IMR-90 (cell line): ENCODE data around the gene DCC. TPM values are rescaled to one million over a fixed set of nuclear protein-coding genes. Genes with fewer than 3 reads are reported as not detected.

Experiments used
- ATAC-seq: fragments of 200-7000 bp; cut with Tn5 transposase; 2 replicates; pipeline ENCODE4 v1.9.1; 2020; ENCODE audit warnings: low read depth, mild to moderate bottlenecking, moderate library complexity
- BruUV-seq: library from RNA; stranded (reverse); fragments of 400-500 nt; replicated peaks from 2 replicates; lab custom pipeline; 2021; lab: Mats Ljungman, UMichigan
- CTCF ChIA-PET: fragments of 300-600 bp; formaldehyde crosslinking; extraction: SDS; loops from one replicate; lab custom pipeline; 2021; ENCODE audit warnings: antibody characterized with exemption; lab: Yijun Ruan, JAX
- POLR2A ChIA-PET: fragments of 300-600 bp; sonication (Branson Sonifier 250); formaldehyde crosslinking; loops from one replicate; lab custom pipeline; 2022; ENCODE audit warnings: antibody characterized with exemption; ENCODE audit not compliant: unreplicated experiment; lab: Charles Lee
- DNase-seq: peaks from one replicate; pipeline ENCODE4 v3.0.0; 2013
- H2AFZ ChIP-seq: replicated peaks from 2 replicates; pipeline ENCODE3; 2013; ENCODE audit warnings: low read length, mild to moderate bottlenecking; ENCODE audit not compliant: poor library complexity
- H2AK5ac ChIP-seq: 2 replicates; pipeline ENCODE4 v1.6.1; 2013; ENCODE audit warnings: low read depth, low read length, inconsistent platforms
- H2AK9ac ChIP-seq: replicated peaks from 2 replicates; pipeline ENCODE3; 2013; ENCODE audit warnings: mild to moderate bottlenecking, low read depth, low read length, moderate library complexity; ENCODE audit not compliant: poor library complexity
- H2BK120ac ChIP-seq: 2 replicates; pipeline ENCODE4 v1.6.1; 2013; ENCODE audit warnings: low read depth, low read length, inconsistent platforms
- H2BK15ac ChIP-seq: 3 replicates; pipeline ENCODE4 v1.6.1; 2013; ENCODE audit warnings: low read depth, low read length, inconsistent platforms
- H2BK20ac ChIP-seq: 2 replicates; pipeline ENCODE4 v1.6.1; 2013; ENCODE audit warnings: low read depth, mild to moderate bottlenecking, inconsistent platforms, low read length, moderate library complexity
- H2BK5ac ChIP-seq: 2 replicates; pipeline ENCODE4 v1.6.1; 2013; ENCODE audit warnings: mild to moderate bottlenecking, low read depth, low read length, inconsistent platforms; ENCODE audit not compliant: poor library complexity, severe bottlenecking
- H3K14ac ChIP-seq: replicated peaks from 2 replicates; pipeline ENCODE4 v1.6.1; 2013; ENCODE audit warnings: low read depth, low read length, inconsistent platforms
- H3K18ac ChIP-seq: 2 replicates; pipeline ENCODE4 v1.6.1; 2013; ENCODE audit warnings: low read depth, low read length, control low read depth
- H3K23ac ChIP-seq: 2 replicates; pipeline ENCODE4 v1.6.1; 2013; ENCODE audit warnings: low read depth, low read length, inconsistent platforms
- H3K27ac ChIP-seq: 2 replicates; pipeline ENCODE4 v1.5.1; 2013; ENCODE audit warnings: mild to moderate bottlenecking, control low read depth, low read length; ENCODE audit not compliant: insufficient read depth
- H3K27me3 ChIP-seq: 2 replicates; pipeline ENCODE4 v1.6.1; 2013; ENCODE audit warnings: low read length; ENCODE audit not compliant: control insufficient read depth, insufficient read depth
- H3K36me3 ChIP-seq: 2 replicates; pipeline ENCODE4 v1.6.1; 2013; ENCODE audit warnings: low read length, mixed read lengths; ENCODE audit not compliant: control insufficient read depth, insufficient read depth
- H3K4ac ChIP-seq: 2 replicates; pipeline ENCODE4 v1.6.1; 2013; ENCODE audit warnings: low read depth, low read length, inconsistent platforms
- H3K4me1 ChIP-seq: 2 replicates; pipeline ENCODE4 v1.6.1; 2013; ENCODE audit warnings: low read length, mixed read lengths; ENCODE audit not compliant: control insufficient read depth, insufficient read depth
- H3K4me2 ChIP-seq: 2 replicates; pipeline ENCODE4 v1.6.1; 2013; ENCODE audit warnings: low read depth, mild to moderate bottlenecking, control low read depth, low read length, moderate library complexity
- H3K4me3 ChIP-seq: 2 replicates; pipeline ENCODE4 v1.5.1; 2013; ENCODE audit warnings: low read depth, mild to moderate bottlenecking, control low read depth, low read length, moderate library complexity; ENCODE audit not compliant: insufficient read depth
- H3K56ac ChIP-seq: 2 replicates; pipeline ENCODE4 v1.6.1; 2013; ENCODE audit warnings: low read length, inconsistent platforms; ENCODE audit not compliant: insufficient read depth; ENCODE audit errors: extremely low read depth
- H3K79me1 ChIP-seq, 2 experiments: 2 replicates each; pipeline ENCODE4 v1.6.1; 2013; ENCODE audit warnings: low read length in 2 of 2, inconsistent platforms in 1 of 2, low read depth in 1 of 2
- H3K9ac ChIP-seq: 2 replicates; pipeline ENCODE4 v1.6.1; 2013; ENCODE audit warnings: low read depth, low read length, control low read depth
- H3K9me1 ChIP-seq: 2 replicates; pipeline ENCODE4 v1.6.1; 2013; ENCODE audit warnings: low read length, inconsistent platforms; ENCODE audit not compliant: insufficient read depth
- H3K9me3 ChIP-seq: 2 replicates; pipeline ENCODE4 v1.6.1; 2013; ENCODE audit warnings: low read length; ENCODE audit not compliant: control insufficient read depth, insufficient read depth
- H4K20me1 ChIP-seq: 2 replicates; pipeline ENCODE4 v1.6.1; 2013; ENCODE audit warnings: low read length, inconsistent platforms; ENCODE audit not compliant: insufficient read depth
- H4K5ac ChIP-seq: 2 replicates; pipeline ENCODE4 v1.6.1; 2013; ENCODE audit warnings: mild to moderate bottlenecking, low read depth, low read length, control low read depth
- H4K8ac ChIP-seq, 2 experiments: 2 replicates each; pipeline ENCODE4 v1.6.1; 2013; ENCODE audit warnings: low read depth in 2 of 2, low read length in 2 of 2, control low read depth in 1 of 2, inconsistent platforms in 1 of 2
- H4K91ac ChIP-seq: 2 replicates; pipeline ENCODE4 v1.6.1; 2013; ENCODE audit warnings: low read depth, low read length, inconsistent platforms; ENCODE audit not compliant: insufficient read depth
- FOS ChIP-seq: fragments of 150-350 bp; IDR thresholded peaks from 2 replicates; pipeline ENCODE4 v1.6.1; 2016; ENCODE audit warnings: low read depth, low read length
- RAD21 ChIP-seq: IDR thresholded peaks from 2 replicates; pipeline ENCODE4 v1.6.1; 2012; ENCODE audit warnings: low read length, improper control_type of control experiment
- RCOR1 ChIP-seq: IDR thresholded peaks from 2 replicates; pipeline ENCODE4 v1.6.1; 2012; ENCODE audit warnings: mild to moderate bottlenecking, low read length, improper control_type of control experiment; ENCODE audit not compliant: insufficient replicate concordance
- SMC3 ChIP-seq: fragments of 150-350 bp; IDR thresholded peaks from 2 replicates; pipeline ENCODE4 v1.6.1; 2016; ENCODE audit warnings: low read depth, mild to moderate bottlenecking, antibody characterized with exemption, low read length, moderate library complexity
- WGBS, 2 experiments: methylation state at CpG; one replicate each; pipeline versions ENCODE4 v1.1.5 to v1.1.7; 2013; ENCODE audit warnings: missing lambda C conversion rate in 2 of 2; ENCODE audit not compliant: insufficient read length in 1 of 2; ENCODE audit errors: extremely low coverage in 2 of 2; 5-methylcytosine and 5-hydroxymethylcytosine counted together
- dilution Hi-C: fragments of 300-500 bp; cut with HindIII; formaldehyde crosslinking; loops from one replicate; pipeline ENCODE4 v1.14.3; 2018; ENCODE audit warnings: low sequenced_read_pairs; ENCODE audit not compliant: unreplicated experiment
- in situ Hi-C: fragments of 300-500 bp; cut with MboI; formaldehyde crosslinking; loops from 3 replicates; pipeline ENCODE4 v1.14.3; 2019; ENCODE audit warnings: low sequenced_read_pairs, inconsistent platforms, mixed read lengths
- intact Hi-C: fragments of 100-400 bp; cut with micrococcal nuclease; formaldehyde crosslinking; loops from 2 replicates; pipeline ENCODE4 v1.10.0; 2022
- polyA plus RNA-seq, 3 experiments: library from polyadenylated mRNA; depleted of rRNA; stranded (reverse); fragments of >200 nt; gene quantifications; 2 replicates each; pipeline ENCODE4 v1.2.3, GENCODE V29; 2012; ENCODE audit warnings: low replicate concordance in 1 of 3
- total RNA-seq: library from RNA; depleted of rRNA; stranded (reverse); fragments of >200 nt; gene quantifications from 2 replicates; pipeline ENCODE4 v1.2.3, GENCODE V29; 2012
- TF ChIP-seq, protein P1 (sequence below): fragments of 150-350 bp; IDR thresholded peaks from 2 replicates; pipeline ENCODE4 v1.6.1; 2017; ENCODE audit warnings: mild to moderate bottlenecking, antibody characterized with exemption, low read length, low read depth
- TF ChIP-seq, protein P2 (sequence below): fragments of 150-350 bp; IDR thresholded peaks from 2 replicates; pipeline ENCODE4 v1.6.1; 2016; ENCODE audit warnings: low read depth, mild to moderate bottlenecking, low read length, moderate library complexity, borderline replicate concordance

DCC gene
- total and polyA plus RNA-seq, 2 of the 4 experiments (the other 2 are of a cell fraction) = 0.31 to 0.54 TPM

DNA sequence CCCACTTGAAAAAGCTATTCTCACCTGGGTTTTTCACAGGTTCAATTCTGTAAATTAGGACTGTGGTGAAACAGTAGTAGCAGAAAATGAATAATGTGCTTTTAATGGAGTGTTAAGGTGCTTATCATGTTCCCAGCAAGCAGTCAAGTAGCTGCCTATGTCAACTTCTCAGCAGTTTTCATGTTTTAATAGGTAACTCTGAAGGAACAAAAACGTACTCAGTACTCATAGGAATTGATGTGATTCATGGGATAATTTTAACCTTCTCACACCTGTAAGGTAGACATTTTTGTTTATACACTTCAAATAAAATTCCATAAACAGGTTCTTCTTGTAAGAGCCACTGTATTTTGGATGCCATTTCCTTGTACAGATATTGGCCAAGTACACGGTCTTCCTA is 1082.9 kb downstream of the DCC start:
- intact Hi-C loops = no loop called here
- ChIA-PET CTCF (no interaction called here), POLR2A (no interaction called here)
- H3K9me1 ChIP-seq = no peaks in the 10 kb centered on the region
- no peak overlapping the region for H2BK5ac ChIP-seq
- dilution Hi-C loops = no loop called here
- no peaks in the 10 kb centered on the region for H3K4me1 ChIP-seq
- H3K36me3 ChIP-seq = no peaks in the 10 kb centered on the region
- H2BK20ac ChIP-seq = no peak overlapping the region
- no peak overlapping the region for H3K4ac ChIP-seq
- DNase-seq (no peak), ATAC-seq (no peak)
- no peak overlapping the region for H2AK9ac ChIP-seq
- no peak overlapping the region for H3K9ac ChIP-seq
- in situ Hi-C loops = no loop called here
- H2AFZ ChIP-seq = no peak overlapping the region
- no peak overlapping the region for H3K4me2 ChIP-seq
- H3K27ac ChIP-seq = no peak overlapping the region
- H3K14ac ChIP-seq = no peak overlapping the region
- H4K5ac ChIP-seq = no peak overlapping the region
- TF ChIP-seq, protein P1, sequence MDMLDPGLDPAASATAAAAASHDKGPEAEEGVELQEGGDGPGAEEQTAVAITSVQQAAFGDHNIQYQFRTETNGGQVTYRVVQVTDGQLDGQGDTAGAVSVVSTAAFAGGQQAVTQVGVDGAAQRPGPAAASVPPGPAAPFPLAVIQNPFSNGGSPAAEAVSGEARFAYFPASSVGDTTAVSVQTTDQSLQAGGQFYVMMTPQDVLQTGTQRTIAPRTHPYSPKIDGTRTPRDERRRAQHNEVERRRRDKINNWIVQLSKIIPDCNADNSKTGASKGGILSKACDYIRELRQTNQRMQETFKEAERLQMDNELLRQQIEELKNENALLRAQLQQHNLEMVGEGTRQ = no peak
- TF ChIP-seq, protein P2, sequence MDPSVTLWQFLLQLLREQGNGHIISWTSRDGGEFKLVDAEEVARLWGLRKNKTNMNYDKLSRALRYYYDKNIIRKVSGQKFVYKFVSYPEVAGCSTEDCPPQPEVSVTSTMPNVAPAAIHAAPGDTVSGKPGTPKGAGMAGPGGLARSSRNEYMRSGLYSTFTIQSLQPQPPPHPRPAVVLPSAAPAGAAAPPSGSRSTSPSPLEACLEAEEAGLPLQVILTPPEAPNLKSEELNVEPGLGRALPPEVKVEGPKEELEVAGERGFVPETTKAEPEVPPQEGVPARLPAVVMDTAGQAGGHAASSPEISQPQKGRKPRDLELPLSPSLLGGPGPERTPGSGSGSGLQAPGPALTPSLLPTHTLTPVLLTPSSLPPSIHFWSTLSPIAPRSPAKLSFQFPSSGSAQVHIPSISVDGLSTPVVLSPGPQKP = no peak
- TF ChIP-seq RAD21 = no peak
- TF ChIP-seq RCOR1 = no peak
- no peak for TF ChIP-seq SMC3
- no peak for TF ChIP-seq FOS
- no peak overlapping the region for H3K23ac ChIP-seq
- H4K8ac ChIP-seq = no peak overlapping the region
- no peaks in the 10 kb centered on the region for H3K79me1 ChIP-seq
- H3K56ac ChIP-seq = no peak overlapping the region
- no TSS peak for BruUV-seq
- no peak overlapping the region for H4K91ac ChIP-seq
- no peak overlapping the region for H2BK120ac ChIP-seq
- no peak overlapping the region for H2AK5ac ChIP-seq
- H3K4me3 ChIP-seq = no peak overlapping the region
- H4K20me1 ChIP-seq = no peaks in the 10 kb centered on the region
- H3K9me3 ChIP-seq = peaks cover 3% of the 10 kb centered on the region
- no CpG with 5 or more reads among the region's 2 CpGs for WGBS, 2 experiments
- no peak overlapping the region for H3K18ac ChIP-seq
- H3K27me3 ChIP-seq = no peaks in the 10 kb centered on the region
- H2BK15ac ChIP-seq = no peak overlapping the region
